Measurements from ENCODE around the gene SMOC1. TPM values are rescaled to one million over a fixed set of nuclear protein-coding genes. Genes with fewer than 3 reads are reported as not detected.

Gene SMOC1
- total and polyA plus RNA-seq, 2 donors, result 0.19 to 0.71 TPM

- Histone ChIP-seq H3K9me3 (ENCODE audit: control insufficient read depth in 2 of 2, insufficient read depth in 1 of 2, low read length in 1 of 2) (no peaks in the 10 kb centered on the region), H3K27me3 (ENCODE audit: control insufficient read depth in 2 of 2, insufficient read depth in 1 of 2, low read length in 1 of 2) (no peaks in the 10 kb centered on the region), H3K4me1 (ENCODE audit: control insufficient read depth in 2 of 2, insufficient read depth in 2 of 2, low read length in 2 of 2) (peaks cover 0 to 8% of the 10 kb centered on the region in 2 donors), H3K36me3 (ENCODE audit: control insufficient read depth in 2 of 2, insufficient read depth in 2 of 2, low read length in 1 of 2) (no peaks in the 10 kb centered on the region), H3K27ac (ENCODE audit: low read depth in 1 of 2, low read length in 1 of 2) (no peak overlapping the region), H3K4me3 (ENCODE audit: low read length in 2 of 2) (no peak overlapping the region)
- WGBS, result 93% methylated on average over 8 of the region's 8 CpGs
- DNase-seq (ENCODE audit: low read depth in 6 of 9, low spot score in 9 of 9), result no peak
Measured at GRCh38 chr14:70021548-70022220, 142.5 kb downstream of the SMOC1 start.

GRCh38 chr14:70022771-70023445, 143.7 kb downstream of the SMOC1 start:
- peaks cover 0 to 8% of the 10 kb centered on the region in 2 donors for H3K4me1 ChIP-seq (ENCODE audit: control insufficient read depth in 2 of 2, insufficient read depth in 2 of 2, low read length in 2 of 2)
- H3K36me3 ChIP-seq (ENCODE audit: control insufficient read depth in 2 of 2, insufficient read depth in 2 of 2, low read length in 1 of 2), result no peaks in the 10 kb centered on the region
- no peaks in the 10 kb centered on the region for H3K9me3 ChIP-seq (ENCODE audit: control insufficient read depth in 2 of 2, insufficient read depth in 1 of 2, low read length in 1 of 2)
- DNase-seq (ENCODE audit: low read depth in 6 of 9, low spot score in 9 of 9), result no peak
- H3K27me3 ChIP-seq (ENCODE audit: control insufficient read depth in 2 of 2, insufficient read depth in 1 of 2, low read length in 1 of 2), result no peaks in the 10 kb centered on the region
- no peak overlapping the region for H3K4me3 ChIP-seq (ENCODE audit: low read length in 2 of 2)
- 96% methylated on average over 15 of the region's 15 CpGs for WGBS
- no peak overlapping the region for H3K27ac ChIP-seq (ENCODE audit: low read depth in 1 of 2, low read length in 1 of 2)

GRCh38 chr14:70023871-70024270, 144.7 kb downstream of the SMOC1 start:
- no peaks in the 10 kb centered on the region for H3K36me3 ChIP-seq (ENCODE audit: control insufficient read depth in 2 of 2, insufficient read depth in 2 of 2, low read length in 1 of 2)
- 53% methylated on average over 1 of the region's 1 CpG for WGBS

GRCh38 chr14:70027785-70028428, 148.7 kb downstream of the SMOC1 start:
- DNase-seq (ENCODE audit: low read depth in 6 of 9, low spot score in 9 of 9), result peak in 7 of 9 donors; percentile 3 to 64 (median 36)
- no peaks in the 10 kb centered on the region for H3K36me3 ChIP-seq (ENCODE audit: control insufficient read depth in 2 of 2, insufficient read depth in 2 of 2, low read length in 1 of 2)
- H3K9me3 ChIP-seq (ENCODE audit: control insufficient read depth in 2 of 2, insufficient read depth in 1 of 2, low read length in 1 of 2), result no peaks in the 10 kb centered on the region
- H3K4me3 ChIP-seq (ENCODE audit: low read length in 2 of 2), result no peak overlapping the region
- no peaks in the 10 kb centered on the region for H3K4me1 ChIP-seq (ENCODE audit: control insufficient read depth in 2 of 2, insufficient read depth in 2 of 2, low read length in 2 of 2)
- H3K27ac ChIP-seq (ENCODE audit: low read depth in 1 of 2, low read length in 1 of 2), result no peak overlapping the region
- WGBS, result 40% methylated on average over 17 of the region's 17 CpGs
- no peaks in the 10 kb centered on the region for H3K27me3 ChIP-seq (ENCODE audit: control insufficient read depth in 2 of 2, insufficient read depth in 1 of 2, low read length in 1 of 2)

More at GRCh38 chr14:70023871-70024270, 144.7 kb downstream of the SMOC1 start:
- H3K4me1 ChIP-seq (ENCODE audit: control insufficient read depth in 2 of 2, insufficient read depth in 2 of 2, low read length in 2 of 2), result no peaks in the 10 kb centered on the region
- no peak overlapping the region for H3K4me3 ChIP-seq (ENCODE audit: low read length in 2 of 2)
- H3K9me3 ChIP-seq (ENCODE audit: control insufficient read depth in 2 of 2, insufficient read depth in 1 of 2, low read length in 1 of 2), result no peaks in the 10 kb centered on the region
- no peak overlapping the region for H3K27ac ChIP-seq (ENCODE audit: low read depth in 1 of 2, low read length in 1 of 2)
- H3K27me3 ChIP-seq (ENCODE audit: control insufficient read depth in 2 of 2, insufficient read depth in 1 of 2, low read length in 1 of 2), result no peaks in the 10 kb centered on the region
- DNase-seq (ENCODE audit: low read depth in 6 of 9, low spot score in 9 of 9), result no peak

- Histone ChIP-seq H3K27ac (ENCODE audit: low read depth in 1 of 2, low read length in 1 of 2) (no peak overlapping the region), H3K27me3 (ENCODE audit: control insufficient read depth in 2 of 2, insufficient read depth in 1 of 2, low read length in 1 of 2) (no peaks in the 10 kb centered on the region), H3K4me3 (ENCODE audit: low read length in 2 of 2) (no peak overlapping the region), H3K9me3 (ENCODE audit: control insufficient read depth in 2 of 2, insufficient read depth in 1 of 2, low read length in 1 of 2) (no peaks in the 10 kb centered on the region), H3K4me1 (ENCODE audit: control insufficient read depth in 2 of 2, insufficient read depth in 2 of 2, low read length in 2 of 2) (no peaks in the 10 kb centered on the region), H3K36me3 (ENCODE audit: control insufficient read depth in 2 of 2, insufficient read depth in 2 of 2, low read length in 1 of 2) (no peaks in the 10 kb centered on the region)
- 91% methylated on average over 6 of the region's 6 CpGs for WGBS
- no peak for DNase-seq (ENCODE audit: low read depth in 6 of 9, low spot score in 9 of 9)
Measured at GRCh38 chr14:70029296-70030132, 150.3 kb downstream of the SMOC1 start.

GRCh38 chr14:70032016-70032415, 152.8 kb downstream of the SMOC1 start:
- Histone ChIP-seq H3K4me1 (ENCODE audit: control insufficient read depth in 2 of 2, insufficient read depth in 2 of 2, low read length in 2 of 2) (no peaks in the 10 kb centered on the region), H3K27me3 (ENCODE audit: control insufficient read depth in 2 of 2, insufficient read depth in 1 of 2, low read length in 1 of 2) (no peaks in the 10 kb centered on the region), H3K9me3 (ENCODE audit: control insufficient read depth in 2 of 2, insufficient read depth in 1 of 2, low read length in 1 of 2) (no peaks in the 10 kb centered on the region), H3K27ac (ENCODE audit: low read depth in 1 of 2, low read length in 1 of 2) (no peak overlapping the region), H3K36me3 (ENCODE audit: control insufficient read depth in 2 of 2, insufficient read depth in 2 of 2, low read length in 1 of 2) (no peaks in the 10 kb centered on the region), H3K4me3 (ENCODE audit: low read length in 2 of 2) (no peak overlapping the region)
- DNase-seq (ENCODE audit: low read depth in 6 of 9, low spot score in 9 of 9), result no peak
- WGBS, result 90% methylated on average over 9 of the region's 9 CpGs

GRCh38 chr14:70032447-70032846, 153.2 kb downstream of the SMOC1 start:
- no peaks in the 10 kb centered on the region for H3K4me1 ChIP-seq (ENCODE audit: control insufficient read depth in 2 of 2, insufficient read depth in 2 of 2, low read length in 2 of 2)
- no peaks in the 10 kb centered on the region for H3K36me3 ChIP-seq (ENCODE audit: control insufficient read depth in 2 of 2, insufficient read depth in 2 of 2, low read length in 1 of 2)
- H3K4me3 ChIP-seq (ENCODE audit: low read length in 2 of 2), result no peak overlapping the region
- H3K9me3 ChIP-seq (ENCODE audit: control insufficient read depth in 2 of 2, insufficient read depth in 1 of 2, low read length in 1 of 2), result no peaks in the 10 kb centered on the region
- 70% methylated on average over 3 of the region's 3 CpGs for WGBS
- H3K27me3 ChIP-seq (ENCODE audit: control insufficient read depth in 2 of 2, insufficient read depth in 1 of 2, low read length in 1 of 2), result no peaks in the 10 kb centered on the region
- no peak for DNase-seq (ENCODE audit: low read depth in 6 of 9, low spot score in 9 of 9)
- H3K27ac ChIP-seq (ENCODE audit: low read depth in 1 of 2, low read length in 1 of 2), result no peak overlapping the region

- H3K27me3 ChIP-seq (ENCODE audit: control insufficient read depth in 2 of 2, insufficient read depth in 1 of 2, low read length in 1 of 2), result no peaks in the 10 kb centered on the region
- no peak overlapping the region for H3K27ac ChIP-seq (ENCODE audit: low read depth in 1 of 2, low read length in 1 of 2)
- no peak overlapping the region for H3K4me3 ChIP-seq (ENCODE audit: low read length in 2 of 2)
- no peaks in the 10 kb centered on the region for H3K4me1 ChIP-seq (ENCODE audit: control insufficient read depth in 2 of 2, insufficient read depth in 2 of 2, low read length in 2 of 2)
- no peaks in the 10 kb centered on the region for H3K9me3 ChIP-seq (ENCODE audit: control insufficient read depth in 2 of 2, insufficient read depth in 1 of 2, low read length in 1 of 2)
- DNase-seq (ENCODE audit: low read depth in 6 of 9, low spot score in 9 of 9), result no peak
- 86% methylated on average over 8 of the region's 8 CpGs for WGBS
- H3K36me3 ChIP-seq (ENCODE audit: control insufficient read depth in 2 of 2, insufficient read depth in 2 of 2, low read length in 1 of 2), result no peaks in the 10 kb centered on the region
Measured at GRCh38 chr14:70033116-70033515, 153.9 kb downstream of the SMOC1 start.

Data from thymus (tissue), 11 donors.